ENCODE results near the gene MAN2A2. TPM values are rescaled to one million over a fixed set of nuclear protein-coding genes. Genes with fewer than 3 reads are reported as not detected.

MAN2A2 gene
- total RNA-seq, 4 donors from 2014 or later: 56.8 to 124 (median 92.4) TPM

GRCh38 chr15:90901175-90902039 lies 1.7 kb upstream of the MAN2A2 start:
- intact Hi-C loops (cut with DNase I; ENCODE audit: low total_unique reads): loop anchor here (1.0 to 2.0 kb wide), 2 partner anchors 29 to 31 kb away; partner anchors contain the start of gene HDDC3
- peak overlapping the region; percentile 85 to 97 (median 94) for H3K27ac ChIP-seq
- DNase-seq: no peak

GRCh38 chr15:90902040-90902839 lies 862 bp upstream of the MAN2A2 start:
- in situ Hi-C loops (cut with MboI; ENCODE audit: low sequenced_read_pairs in 4 of 4): no loop called here
- peak; percentile 68 to 79 for DNase-seq
- H3K9me3 ChIP-seq: no peaks in the 10 kb centered on the region
- peak; percentile 76 to 79 for ATAC-seq
- peak overlapping the region; percentile 63 to 80 (median 74) for H3K4me3 ChIP-seq
- intact Hi-C loops (cut with DNase I; ENCODE audit: low total_unique reads): loop anchor here (1.0 to 2.0 kb wide), 2 partner anchors 29 to 30 kb away; partner anchors contain the start of gene HDDC3
- peak overlapping the region; percentile 85 to 97 (median 94) for H3K27ac ChIP-seq
- H3K36me3 ChIP-seq: peaks cover 0 to 24% of the 10 kb centered on the region in 2 donors
- no peaks in the 10 kb centered on the region for H3K27me3 ChIP-seq
- TF ChIP-seq POLR2A (IDR thresholded peaks at IDR 0.05) (peak; percentile 37 to 58), CTCF (IDR thresholded peaks at IDR 0.05 in 4 of 5, conservative IDR thresholded peaks at IDR 0.05 in 1 of 5) (peak; percentile 70 to 88 (median 81))
- peaks cover 19 to 23% of the 10 kb centered on the region in 2 donors for H3K4me1 ChIP-seq

More at GRCh38 chr15:90901175-90902039, 1.7 kb upstream of the MAN2A2 start:
- no peaks in the 10 kb centered on the region for H3K9me3 ChIP-seq
- H3K36me3 ChIP-seq: peaks cover 0 to 16% of the 10 kb centered on the region in 2 donors
- H3K27me3 ChIP-seq: no peaks in the 10 kb centered on the region
- ATAC-seq: peak in 1 of 2 donors; percentile 11
- in situ Hi-C loops (cut with MboI; ENCODE audit: low sequenced_read_pairs in 4 of 4): no loop called here
- H3K4me1 ChIP-seq: peaks cover 19 to 22% of the 10 kb centered on the region in 2 donors
- TF ChIP-seq CTCF (IDR thresholded peaks at IDR 0.05 in 4 of 5, conservative IDR thresholded peaks at IDR 0.05 in 1 of 5) (no peak), POLR2A (IDR thresholded peaks at IDR 0.05) (no peak)
- peak overlapping the region in 2 of 4 donors; percentile 63 to 70 for H3K4me3 ChIP-seq

GRCh38 chr15:90903733-90904536 lies 833 bp downstream of the MAN2A2 start:
- Histone ChIP-seq H3K36me3 (peaks cover 0 to 41% of the 10 kb centered on the region in 2 donors), H3K4me1 (peaks cover 22 to 32% of the 10 kb centered on the region in 2 donors), H3K9me3 (no peaks in the 10 kb centered on the region), H3K27ac (peak overlapping the region; percentile 85 to 97 (median 94)), H3K4me3 (peak overlapping the region; percentile 70 to 81 (median 74)), H3K27me3 (no peaks in the 10 kb centered on the region)
- TF ChIP-seq POLR2A (IDR thresholded peaks at IDR 0.05) (no peak), CTCF (IDR thresholded peaks at IDR 0.05 in 4 of 5, conservative IDR thresholded peaks at IDR 0.05 in 1 of 5) (no peak)
- intact Hi-C loops (cut with DNase I; ENCODE audit: low total_unique reads) (loop anchor here (1.0 to 2.0 kb wide), 3 partner anchors 12 to 90 kb away; partner anchors contain the start of gene PRC1), in situ Hi-C loops (cut with MboI; ENCODE audit: low sequenced_read_pairs in 4 of 4) (no loop called here)
- peak in 1 of 2 donors; percentile 9 for ATAC-seq
- DNase-seq: no peak

- intact Hi-C loops (cut with DNase I; ENCODE audit: low total_unique reads): no loop called here
- DNase-seq: no peak
- H3K4me1 ChIP-seq: peaks cover 22 to 32% of the 10 kb centered on the region in 2 donors
- H3K4me3 ChIP-seq: no peak overlapping the region
- H3K27ac ChIP-seq: peak overlapping the region in 2 of 4 donors; percentile 94 to 97
- no peak for TF ChIP-seq POLR2A (IDR thresholded peaks at IDR 0.05)
- no peak for TF ChIP-seq CTCF (IDR thresholded peaks at IDR 0.05 in 4 of 5, conservative IDR thresholded peaks at IDR 0.05 in 1 of 5)
- no peaks in the 10 kb centered on the region for H3K27me3 ChIP-seq
- in situ Hi-C loops (cut with MboI; ENCODE audit: low sequenced_read_pairs in 4 of 4): no loop called here
- H3K9me3 ChIP-seq: no peaks in the 10 kb centered on the region
- peaks cover 0 to 48% of the 10 kb centered on the region in 2 donors for H3K36me3 ChIP-seq
- ATAC-seq: no peak
These were observed 1.6 kb downstream of the MAN2A2 start for GRCh38 chr15:90904746-90905145.
